ENCODE results near the gene ZNF428.

DNA sequence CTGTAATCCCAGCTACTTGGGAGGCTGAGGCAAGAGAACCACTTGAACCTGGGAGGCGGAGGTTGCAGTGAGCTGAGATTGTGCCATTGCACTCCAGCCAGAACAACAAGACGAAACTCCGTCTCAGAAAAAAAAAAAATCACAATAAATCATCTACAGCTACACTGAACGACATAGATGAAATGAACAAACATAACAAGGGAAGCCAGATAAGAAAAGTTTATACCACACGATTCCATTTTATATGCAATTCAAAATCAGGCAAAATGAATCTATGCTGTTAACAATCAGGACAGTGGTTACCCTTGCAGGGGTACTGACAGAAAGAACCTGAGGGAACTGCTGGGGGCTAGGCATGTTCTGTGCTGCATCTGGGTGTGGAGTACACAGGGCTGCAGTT, 49.8 kb downstream of the ZNF428 start:
- TF ChIP-seq CTCF (conservative IDR thresholded peaks at IDR 0.05; ENCODE audit: low read length), result no peak
- no peak for TF ChIP-seq EZH2phosphoT487 (IDR thresholded peaks at IDR 0.05; ENCODE audit: borderline replicate concordance, low read depth, low read length)
